HepG2 (cell line): Measurements from ENCODE around the gene CYP27A1. TPM values are rescaled to one million over a fixed set of nuclear protein-coding genes. Genes with fewer than 3 reads are reported as not detected.

Source experiments
- FOSL2 ChIP-seq: sonication (generic); formaldehyde crosslinking; IDR thresholded peaks from 2 replicates; pipeline ENCODE4 v1.4.0; 2020; ENCODE audit warnings: missing genetic modification reagents
- KDM5A ChIP-seq: fragments of 200-600 bp; sonication (generic); IDR thresholded peaks from 2 replicates; pipeline ENCODE4 v1.7.0; 2018; ENCODE audit warnings: antibody characterized with exemption, mild to moderate bottlenecking, low read length, borderline replicate concordance
- RFXAP ChIP-seq: sonication (generic); formaldehyde crosslinking; IDR thresholded peaks from 2 replicates; pipeline ENCODE4 v1.4.0; 2020; ENCODE audit warnings: missing genetic modification reagents, borderline replicate concordance
- ZNF329 ChIP-seq: sonication (generic); formaldehyde crosslinking; IDR thresholded peaks from 2 replicates; pipeline ENCODE4 v1.9.0; 2021; ENCODE audit warnings: low read depth, mild to moderate bottlenecking, missing genetic modification reagents
- ZNF7 ChIP-seq: IDR thresholded peaks from 2 replicates; pipeline ENCODE4 v1.6.1; 2016; ENCODE audit warnings: missing biosample characterization, missing genetic modification reagents
- polyA plus RNA-seq, 8 experiments: library from polyadenylated mRNA; depleted of rRNA in 3 of 8; stranded (reverse) in 7 of 8; unstranded in 1 of 8; fragments of >200 nt; fragmentation: Illumina TruSeq in 4 of 8; extraction: Trizol in 4 of 8; gene quantifications; 2 replicates each; pipeline versions ENCODE4 v1.2.1 to v1.2.3, GENCODE V29; 2011 to 2016; ENCODE audit warnings: low read depth in 4 of 8, missing spikeins in 1 of 8, mixed read lengths in 1 of 8; ENCODE audit not compliant: insufficient read depth in 1 of 8
- total RNA-seq, 5 experiments: library from RNA; depleted of rRNA; stranded (reverse); fragments of >200 nt; fragmentation: Illumina TruSeq; extraction: Trizol; gene quantifications; 2 replicates each; pipeline ENCODE4 v1.2.3, GENCODE V29; 2016; ENCODE audit warnings: low read depth in 1 of 5
- TF ChIP-seq, protein P1 (sequence below): sonication (generic); formaldehyde crosslinking; IDR thresholded peaks from 2 replicates; pipeline ENCODE4 v1.4.0; 2020; ENCODE audit warnings: missing genetic modification reagents
- TF ChIP-seq, protein P2 (sequence below): sonication (generic); formaldehyde crosslinking; IDR thresholded peaks from 2 replicates; pipeline ENCODE4 v1.5.1; 2020; ENCODE audit warnings: mild to moderate bottlenecking, missing genetic modification reagents

The CYP27A1 gene
- total and polyA plus RNA-seq, 2 of the 13 experiments (the other 11 are each of a cell fraction or from before 2014, with no cell fraction given), result 157 to 266 TPM

DNA sequence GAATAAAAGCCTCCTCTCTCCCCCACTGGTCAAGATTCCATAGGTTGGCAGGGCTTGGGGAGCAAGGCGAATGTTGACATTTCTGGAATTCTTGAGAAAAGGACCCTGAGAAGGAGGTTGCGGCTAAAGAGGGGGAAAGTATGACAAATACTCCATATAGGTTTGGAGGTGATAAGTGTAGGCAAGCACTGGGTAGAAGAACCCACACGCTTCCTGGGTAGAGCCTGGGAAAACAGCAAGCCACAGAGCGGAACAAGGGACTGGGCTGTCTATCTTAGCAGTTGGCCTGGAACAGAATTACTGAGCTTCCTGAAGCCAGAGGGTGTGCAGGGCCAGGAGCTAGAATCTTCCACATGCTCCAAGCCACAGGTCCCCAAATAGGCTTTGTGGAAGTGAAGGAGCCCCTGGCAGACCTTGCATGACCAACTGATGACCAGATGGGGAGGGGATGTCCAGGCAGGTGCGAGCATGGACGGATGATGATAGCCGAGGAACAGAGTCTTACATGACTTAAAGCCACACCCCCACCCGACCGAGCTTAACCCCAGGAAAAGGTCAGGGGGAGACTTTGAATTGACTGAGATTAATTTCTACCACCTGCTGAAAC, 39.8 kb downstream of the CYP27A1 start (continued):
- TF ChIP-seq RFXAP (CRISPR knock-in tag), result no peak
- TF ChIP-seq, protein P1, sequence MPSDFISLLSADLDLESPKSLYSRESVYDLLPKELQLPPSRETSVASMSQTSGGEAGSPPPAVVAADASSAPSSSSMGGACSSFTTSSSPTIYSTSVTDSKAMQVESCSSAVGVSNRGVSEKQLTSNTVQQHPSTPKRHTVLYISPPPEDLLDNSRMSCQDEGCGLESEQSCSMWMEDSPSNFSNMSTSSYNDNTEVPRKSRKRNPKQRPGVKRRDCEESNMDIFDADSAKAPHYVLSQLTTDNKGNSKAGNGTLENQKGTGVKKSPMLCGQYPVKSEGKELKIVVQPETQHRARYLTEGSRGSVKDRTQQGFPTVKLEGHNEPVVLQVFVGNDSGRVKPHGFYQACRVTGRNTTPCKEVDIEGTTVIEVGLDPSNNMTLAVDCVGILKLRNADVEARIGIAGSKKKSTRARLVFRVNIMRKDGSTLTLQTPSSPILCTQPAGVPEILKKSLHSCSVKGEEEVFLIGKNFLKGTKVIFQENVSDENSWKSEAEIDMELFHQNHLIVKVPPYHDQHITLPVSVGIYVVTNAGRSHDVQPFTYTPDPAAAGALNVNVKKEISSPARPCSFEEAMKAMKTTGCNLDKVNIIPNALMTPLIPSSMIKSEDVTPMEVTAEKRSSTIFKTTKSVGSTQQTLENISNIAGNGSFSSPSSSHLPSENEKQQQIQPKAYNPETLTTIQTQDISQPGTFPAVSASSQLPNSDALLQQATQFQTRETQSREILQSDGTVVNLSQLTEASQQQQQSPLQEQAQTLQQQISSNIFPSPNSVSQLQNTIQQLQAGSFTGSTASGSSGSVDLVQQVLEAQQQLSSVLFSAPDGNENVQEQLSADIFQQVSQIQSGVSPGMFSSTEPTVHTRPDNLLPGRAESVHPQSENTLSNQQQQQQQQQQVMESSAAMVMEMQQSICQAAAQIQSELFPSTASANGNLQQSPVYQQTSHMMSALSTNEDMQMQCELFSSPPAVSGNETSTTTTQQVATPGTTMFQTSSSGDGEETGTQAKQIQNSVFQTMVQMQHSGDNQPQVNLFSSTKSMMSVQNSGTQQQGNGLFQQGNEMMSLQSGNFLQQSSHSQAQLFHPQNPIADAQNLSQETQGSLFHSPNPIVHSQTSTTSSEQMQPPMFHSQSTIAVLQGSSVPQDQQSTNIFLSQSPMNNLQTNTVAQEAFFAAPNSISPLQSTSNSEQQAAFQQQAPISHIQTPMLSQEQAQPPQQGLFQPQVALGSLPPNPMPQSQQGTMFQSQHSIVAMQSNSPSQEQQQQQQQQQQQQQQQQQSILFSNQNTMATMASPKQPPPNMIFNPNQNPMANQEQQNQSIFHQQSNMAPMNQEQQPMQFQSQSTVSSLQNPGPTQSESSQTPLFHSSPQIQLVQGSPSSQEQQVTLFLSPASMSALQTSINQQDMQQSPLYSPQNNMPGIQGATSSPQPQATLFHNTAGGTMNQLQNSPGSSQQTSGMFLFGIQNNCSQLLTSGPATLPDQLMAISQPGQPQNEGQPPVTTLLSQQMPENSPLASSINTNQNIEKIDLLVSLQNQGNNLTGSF (CRISPR knock-in tag), result no peak
- no peak for TF ChIP-seq FOSL2 (CRISPR knock-in tag)
- TF ChIP-seq KDM5A, result no peak
- TF ChIP-seq, protein P2, sequence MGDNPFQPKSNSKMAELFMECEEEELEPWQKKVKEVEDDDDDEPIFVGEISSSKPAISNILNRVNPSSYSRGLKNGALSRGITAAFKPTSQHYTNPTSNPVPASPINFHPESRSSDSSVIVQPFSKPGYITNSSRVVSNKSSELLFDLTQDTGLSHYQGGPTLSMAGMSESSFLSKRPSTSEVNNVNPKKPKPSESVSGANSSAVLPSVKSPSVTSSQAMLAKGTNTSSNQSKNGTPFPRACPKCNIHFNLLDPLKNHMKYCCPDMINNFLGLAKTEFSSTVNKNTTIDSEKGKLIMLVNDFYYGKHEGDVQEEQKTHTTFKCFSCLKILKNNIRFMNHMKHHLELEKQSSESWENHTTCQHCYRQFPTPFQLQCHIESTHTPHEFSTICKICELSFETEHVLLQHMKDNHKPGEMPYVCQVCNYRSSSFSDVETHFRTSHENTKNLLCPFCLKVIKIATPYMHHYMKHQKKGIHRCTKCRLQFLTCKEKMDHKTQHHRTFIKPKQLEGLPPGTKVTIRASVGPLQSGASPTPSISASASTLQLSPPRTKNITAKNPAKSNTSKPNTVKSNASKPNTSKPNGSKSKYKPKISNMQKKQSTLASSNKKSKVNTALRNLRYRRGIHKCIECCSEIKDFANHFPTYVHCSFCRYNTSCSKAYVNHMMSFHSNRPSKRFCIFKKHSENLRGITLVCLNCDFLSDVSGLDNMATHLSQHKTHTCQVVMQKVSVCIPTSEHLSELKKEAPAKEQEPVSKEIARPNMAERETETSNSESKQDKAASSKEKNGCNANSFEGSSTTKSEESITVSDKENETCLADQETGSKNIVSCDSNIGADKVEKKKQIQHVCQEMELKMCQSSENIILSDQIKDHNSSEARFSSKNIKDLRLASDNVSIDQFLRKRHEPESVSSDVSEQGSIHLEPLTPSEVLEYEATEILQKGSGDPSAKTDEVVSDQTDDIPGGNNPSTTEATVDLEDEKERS (CRISPR knock-in tag), result no peak
- TF ChIP-seq ZNF7 (CRISPR knock-in tag), result peak; percentile 85
- no peak for TF ChIP-seq ZNF329
- TF ChIP-seq, all 625 proteins: peak for 6
